ENCODE data around the gene ERBIN.
"Not testable (repeated sequence)": the region's sequence is repeated elsewhere in the genome, so short reads cannot be mapped to it uniquely, and the experiment has no call there.

ERBIN gene

GRCh38 chr5:65926276-65926783 is at the start of gene ERBIN:
TSS of gene ERBIN (plus strand) at chr5:65926575. CDS start at chr5:65992719, 66,144 bp downstream.
- DNase-seq, result peak; percentile 72

GRCh38 chr5:65876970-65877369 is 49.4 kb upstream of the ERBIN start:
- DNase-seq, result no peak

- DNase-seq, result not testable (repeated sequence)
These were observed 46.6 kb upstream of the ERBIN start for GRCh38 chr5:65879668-65880256.

GRCh38 chr5:65880496-65881072 is 45.8 kb upstream of the ERBIN start:
- no peak for DNase-seq

GRCh38 chr5:65882278-65882677 is 44.1 kb upstream of the ERBIN start:
- no peak for DNase-seq

- DNase-seq, result no peak
These were observed 42.9 kb upstream of the ERBIN start for GRCh38 chr5:65883461-65883860.

GRCh38 chr5:65886387-65886786 is 40.0 kb upstream of the ERBIN start:
- DNase-seq, result no peak

- not testable (repeated sequence) for DNase-seq
These were observed 34.4 kb upstream of the ERBIN start for GRCh38 chr5:65892024-65892423.

GRCh38 chr5:65892801-65893200 is 33.6 kb upstream of the ERBIN start:
- DNase-seq, result no peak

- DNase-seq, result no peak
These were observed 32.5 kb upstream of the ERBIN start for GRCh38 chr5:65893749-65894430.

GRCh38 chr5:65895891-65896290 is 30.5 kb upstream of the ERBIN start:
- DNase-seq, result no peak

- no peak for DNase-seq
These were observed 25.6 kb upstream of the ERBIN start for GRCh38 chr5:65900746-65901145.

GRCh38 chr5:65902104-65902503 is 24.3 kb upstream of the ERBIN start:
- DNase-seq, result no peak

- no peak for DNase-seq
These were observed 22.8 kb upstream of the ERBIN start for GRCh38 chr5:65903581-65903980.

- DNase-seq, result no peak
These were observed 20.1 kb upstream of the ERBIN start for GRCh38 chr5:65906256-65906655.

- no peak for DNase-seq
These were observed 19.2 kb upstream of the ERBIN start for GRCh38 chr5:65907135-65907534.

GRCh38 chr5:65910711-65911110 is 15.7 kb upstream of the ERBIN start:
- DNase-seq, result no peak

- DNase-seq, result no peak
These were observed 14.1 kb upstream of the ERBIN start for GRCh38 chr5:65912311-65912710.

GRCh38 chr5:65913519-65913918 is 12.9 kb upstream of the ERBIN start:
- no peak for DNase-seq

- DNase-seq, result no peak
These were observed 11.7 kb upstream of the ERBIN start for GRCh38 chr5:65914641-65915196.

- not testable (repeated sequence) for DNase-seq
These were observed 10.7 kb upstream of the ERBIN start for GRCh38 chr5:65915661-65916060.

- DNase-seq, result no peak
These were observed 10.3 kb upstream of the ERBIN start for GRCh38 chr5:65916066-65916465.

- no peak for DNase-seq
These were observed 9.7 kb upstream of the ERBIN start for GRCh38 chr5:65916636-65917035.

- no peak for DNase-seq
These were observed 6.6 kb upstream of the ERBIN start for GRCh38 chr5:65919773-65920172.
